Testis (tissue), 3 donors: ENCODE data around the gene BMAL1. TPM values are rescaled to one million over a fixed set of nuclear protein-coding genes. Genes with fewer than 3 reads are reported as not detected.

Experiments
- DNase-seq: peaks from one replicate; pipeline ENCODE4 v3.0.0-alpha.2; 2019
- H3K27ac ChIP-seq, 2 donors: fragments of 200-600 bp; sonication (generic); one replicate each; pipeline ENCODE4 v1.5.1; 2019
- H3K27me3 ChIP-seq: fragments of 200-600 bp; sonication (generic); one replicate; pipeline ENCODE4 v1.5.1; 2019
- H3K36me3 ChIP-seq: fragments of 200-600 bp; sonication (generic); one replicate; pipeline ENCODE4 v1.5.1; 2017; ENCODE audit warnings: low read depth; ENCODE audit errors: missing control alignments
- H3K4me1 ChIP-seq: fragments of 200-600 bp; sonication (generic); one replicate; pipeline ENCODE4 v1.5.1; 2019
- H3K4me3 ChIP-seq, 2 donors: fragments of 200-600 bp; sonication (generic); one replicate each; pipeline ENCODE4 v1.5.1; 2017 to 2019
- H3K9me3 ChIP-seq: fragments of 200-600 bp; sonication (generic); one replicate; pipeline ENCODE4 v1.5.1; 2017
- CTCF ChIP-seq, 3 experiments: fragments of 450-650 bp in 2 of 3; fragments of 200-600 bp in 1 of 3; sonication (generic) in 1 of 3; IDR thresholded peaks; one replicate each; pipeline ENCODE4 v1.5.1; 2016 to 2019; ENCODE audit warnings: antibody characterized with exemption in 3 of 3, mild to moderate bottlenecking in 2 of 3, moderate library complexity in 1 of 3
- POLR2A ChIP-seq: fragments of 450-650 bp; IDR thresholded peaks from one replicate; pipeline ENCODE4 v1.6.1; 2017; ENCODE audit warnings: antibody characterized with exemption, mild to moderate bottlenecking, moderate library complexity
- WGBS, 2 donors: methylation state at CpG; one replicate each; pipeline ENCODE4 v1.1.5; 2018; 5-methylcytosine and 5-hydroxymethylcytosine counted together
- intact Hi-C: fragments of 100-400 bp; cut with DNase I; formaldehyde crosslinking; loops from one replicate; pipeline ENCODE4 v1.15.1; 2023; ENCODE audit warnings: low total_unique reads
- polyA plus RNA-seq: library from polyadenylated mRNA; stranded (reverse); fragments of 350-450 nt; fragmentation: Illumina TruSeq; extraction: RNeasy Lipid Tissue Mini Kit (QIAGEN cat#74804); gene quantifications from one replicate; pipeline ENCODE4 v1.2.3, GENCODE V29; 2014; ENCODE audit warnings: low read depth, low replicate concordance; ENCODE audit not compliant: insufficient read depth
- total RNA-seq, 2 donors: library from RNA; depleted of rRNA; stranded (reverse); fragments of >200 nt; gene quantifications; one replicate each; pipeline ENCODE4 v1.2.3, GENCODE V29; 2016

BMAL1 gene
- total and polyA plus RNA-seq, 3 donors from 2014 or later: 21.5 to 40.3 (median 35.7) TPM

- Histone ChIP-seq H3K27ac (no peak overlapping the region), H3K4me1 (no peaks in the 10 kb centered on the region), H3K4me3 (no peak overlapping the region), H3K27me3 (no peaks in the 10 kb centered on the region), H3K36me3 (no peaks in the 10 kb centered on the region), H3K9me3 (no peaks in the 10 kb centered on the region)
- no peak for DNase-seq
- TF ChIP-seq POLR2A: no peak
- no peak for TF ChIP-seq CTCF (IDR thresholded peaks at IDR 0.05)
- WGBS, 2 donors: 92 to 97% methylated on average over 3 of the region's 3 CpGs
- intact Hi-C loops: no loop called here
These were observed 35.0 kb upstream of the BMAL1 start for GRCh38 chr11:13242564-13242963.

- TF ChIP-seq CTCF (IDR thresholded peaks at IDR 0.05) (no peak), POLR2A (no peak)
- no peak overlapping the region for H3K27ac ChIP-seq
- WGBS, 2 donors: 73 to 80% methylated on average over 5 of the region's 5 CpGs
- H3K36me3 ChIP-seq: no peaks in the 10 kb centered on the region
- H3K27me3 ChIP-seq: no peaks in the 10 kb centered on the region
- no peaks in the 10 kb centered on the region for H3K9me3 ChIP-seq
- no peak overlapping the region for H3K4me3 ChIP-seq
- H3K4me1 ChIP-seq: no peaks in the 10 kb centered on the region
- DNase-seq: no peak
- intact Hi-C loops: no loop called here
These were observed 29.8 kb upstream of the BMAL1 start for GRCh38 chr11:13247606-13248296.

GRCh38 chr11:13249177-13249576, 28.4 kb upstream of the BMAL1 start:
- Histone ChIP-seq H3K36me3 (no peaks in the 10 kb centered on the region), H3K9me3 (no peaks in the 10 kb centered on the region)
- WGBS, 2 donors: 93% methylated on average over 2 of the region's 2 CpGs

GRCh38 chr11:13249992-13250391, 27.6 kb upstream of the BMAL1 start:
- intact Hi-C loops: no loop called here
- Histone ChIP-seq H3K9me3 (no peaks in the 10 kb centered on the region), H3K4me1 (no peaks in the 10 kb centered on the region), H3K4me3 (no peak overlapping the region), H3K27me3 (no peaks in the 10 kb centered on the region), H3K36me3 (no peaks in the 10 kb centered on the region), H3K27ac (no peak overlapping the region)
- TF ChIP-seq POLR2A: no peak
- TF ChIP-seq CTCF (IDR thresholded peaks at IDR 0.05): no peak
- 29 to 69% methylated on average over 2 of the region's 2 CpGs for WGBS, 2 donors
- no peak for DNase-seq

More at GRCh38 chr11:13249177-13249576, 28.4 kb upstream of the BMAL1 start:
- no peak overlapping the region for H3K27ac ChIP-seq
- intact Hi-C loops: no loop called here
- H3K4me3 ChIP-seq: no peak overlapping the region
- no peak for DNase-seq
- no peaks in the 10 kb centered on the region for H3K4me1 ChIP-seq
- TF ChIP-seq CTCF (IDR thresholded peaks at IDR 0.05) (no peak), POLR2A (no peak)
- no peaks in the 10 kb centered on the region for H3K27me3 ChIP-seq

- TF ChIP-seq POLR2A (no peak), CTCF (IDR thresholded peaks at IDR 0.05) (no peak)
- no peak for DNase-seq
- intact Hi-C loops: no loop called here
- no peak overlapping the region for H3K27ac ChIP-seq
- 94% methylated on average over 2 of the region's 2 CpGs for WGBS, 2 donors
- no peaks in the 10 kb centered on the region for H3K36me3 ChIP-seq
- no peak overlapping the region for H3K4me3 ChIP-seq
- H3K4me1 ChIP-seq: no peaks in the 10 kb centered on the region
- no peaks in the 10 kb centered on the region for H3K27me3 ChIP-seq
- no peaks in the 10 kb centered on the region for H3K9me3 ChIP-seq
These were observed 25.6 kb upstream of the BMAL1 start for GRCh38 chr11:13251966-13252365.
